GM18498 (cell line): ENCODE measurements around the gene GTPBP3.

Experiments used
- ATAC-seq: cut with Tn5 transposase; IDR thresholded peaks from one replicate; pipeline ENCODE4 v1.9.1; 2021; ENCODE audit warnings: mild to moderate bottlenecking, moderate library complexity; ENCODE audit not compliant: unreplicated experiment

GTPBP3 gene

DNA sequence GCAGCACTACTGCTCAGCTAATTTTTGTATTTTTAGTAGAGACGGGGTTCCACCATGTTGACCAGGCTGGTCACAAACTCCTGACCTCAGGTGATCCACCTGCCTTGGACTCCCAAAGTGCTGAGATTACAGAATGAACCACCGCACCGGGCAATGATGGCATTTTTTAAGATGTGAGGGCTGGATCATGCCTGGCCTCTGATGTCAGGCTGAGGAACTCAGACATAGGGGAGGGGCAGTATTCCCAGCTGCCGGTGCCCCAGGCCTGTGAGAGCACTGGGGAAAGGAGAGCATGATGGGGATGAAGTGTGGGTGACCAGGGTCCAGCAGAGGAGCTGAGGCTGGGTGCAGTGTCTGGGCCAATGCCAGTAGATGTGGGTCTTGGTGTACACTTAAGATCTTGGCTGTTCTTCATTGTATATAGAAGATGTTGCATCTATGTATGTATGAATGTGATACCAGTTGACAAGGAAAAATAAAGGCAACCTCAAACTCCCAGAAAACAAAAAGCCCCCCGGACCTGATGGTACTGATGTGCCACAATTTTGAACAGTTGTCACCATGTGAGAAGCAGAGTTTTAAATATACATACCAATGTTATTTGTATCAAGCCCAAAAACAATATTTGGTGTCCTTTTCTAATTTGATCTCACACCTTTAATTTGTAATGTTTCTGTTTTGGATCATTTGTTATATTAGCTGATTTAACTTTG is 43.2 kb downstream of the GTPBP3 start:
- ATAC-seq, result no peak

- ATAC-seq, result peak; percentile 47
These were observed 48.7 kb downstream of the GTPBP3 start for GRCh38 chr19:17385878-17386611.

- ATAC-seq, result no peak
These were observed 51.9 kb downstream of the GTPBP3 start for GRCh38 chr19:17389288-17389687.

- no peak for ATAC-seq
These were observed 52.8 kb downstream of the GTPBP3 start for GRCh38 chr19:17389957-17390664.

- peak; percentile 90 for ATAC-seq
These were observed 53.5 kb downstream of the GTPBP3 start for GRCh38 chr19:17390665-17391370.

DNA sequence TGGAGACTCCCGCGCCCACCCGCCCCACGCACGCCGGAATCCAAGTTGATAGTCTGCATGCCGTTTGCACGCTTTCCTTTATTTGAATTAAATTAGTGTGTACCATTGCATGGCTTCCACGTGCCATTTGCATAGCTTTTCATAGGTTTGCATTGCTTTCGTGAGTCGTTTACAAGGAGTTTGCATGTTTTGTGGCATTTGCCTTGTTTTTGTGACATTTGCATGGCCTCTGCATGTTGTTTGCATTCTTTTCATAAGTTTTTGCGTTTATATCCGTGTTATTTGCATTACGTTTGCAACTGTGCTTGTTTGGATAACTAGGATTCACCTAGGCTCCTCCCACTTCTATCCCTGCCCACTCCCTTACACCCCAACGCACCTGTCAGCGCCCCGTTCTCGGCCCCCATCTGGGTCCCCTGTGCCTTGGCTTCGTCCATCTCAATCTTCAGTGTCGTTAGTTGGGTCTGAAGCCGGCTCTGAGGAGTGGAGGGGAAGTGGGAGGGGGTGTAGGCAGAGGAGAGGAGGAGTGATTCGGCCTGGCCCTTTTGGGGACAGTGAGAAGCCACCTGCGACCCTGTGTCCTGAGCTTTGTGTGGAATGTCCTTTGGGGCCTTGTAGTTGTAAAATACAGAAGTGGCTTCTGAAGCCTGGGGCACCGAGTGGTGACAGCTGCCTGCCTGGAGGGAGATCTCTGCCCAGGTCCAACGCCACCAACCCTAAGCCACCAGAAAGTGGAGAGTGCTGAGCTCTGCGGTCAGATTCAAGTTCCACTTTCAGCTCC is 54.2 kb downstream of the GTPBP3 start:
- no peak for ATAC-seq
